ENCODE results near the gene CGB1. TPM values are rescaled to one million over a fixed set of nuclear protein-coding genes. Genes with fewer than 3 reads are reported as not detected.

The CGB1 gene
- total RNA-seq, 4 donors from 2014 or later = not detected

GRCh38 chr19:49017666-49018351 lies 18.9 kb downstream of the CGB1 start:
- Histone ChIP-seq H3K9me3 (no peaks in the 10 kb centered on the region), H3K27ac (no peak overlapping the region), H3K27me3 (peaks cover 0 to 46% of the 10 kb centered on the region in 2 donors), H3K4me1 (peaks cover 0 to 26% (median 19%) of the 10 kb centered on the region in 4 donors), H3K4me3 (peak overlapping the region; percentile 6 to 56 (median 46)), H3K36me3 (peaks cover 0 to 38% (median 4%) of the 10 kb centered on the region in 3 donors)
- WGBS, 2 donors = 2% methylated on average over 25 to 35 of the region's 62 CpGs
- TF ChIP-seq CTCF (IDR thresholded peaks at IDR 0.05) (peak; percentile 37 to 63 (median 42)), POLR2A (IDR thresholded peaks at IDR 0.05) (no peak), EP300 (IDR thresholded peaks at IDR 0.05) (no peak)
- DNase-seq (ENCODE audit: low spot score in 2 of 2) = no peak

- H3K27me3 ChIP-seq = peaks cover 0 to 43% of the 10 kb centered on the region in 2 donors
- peaks cover 0 to 45% (median 4%) of the 10 kb centered on the region in 3 donors for H3K36me3 ChIP-seq
- H3K4me1 ChIP-seq = peaks cover 0 to 26% (median 19%) of the 10 kb centered on the region in 4 donors
- TF ChIP-seq POLR2A (IDR thresholded peaks at IDR 0.05) (no peak), EP300 (IDR thresholded peaks at IDR 0.05) (no peak), CTCF (IDR thresholded peaks at IDR 0.05) (no peak)
- peak within 1 kb of the TSS; percentile 6 to 56 (median 44) for H3K4me3 ChIP-seq
- no peak for DNase-seq (ENCODE audit: low spot score in 2 of 2)
- no peak within 1 kb of the TSS for H3K27ac ChIP-seq
- 71 to 82% methylated on average over 12 to 17 of the region's 17 CpGs for WGBS, 2 donors
- no peaks in the 10 kb centered on the region for H3K9me3 ChIP-seq
Observed at GRCh38 chr19:49017041-49017665, 19.5 kb downstream of the CGB1 start, which contains the start of gene LHB. TSS of gene LHB (minus strand) at chr19:49017091. CDS start at chr19:49017081, 10 bp downstream.

GRCh38 chr19:49016067-49016839 lies 20.4 kb downstream of the CGB1 start:
- H3K4me1 ChIP-seq = peaks cover 0 to 26% (median 19%) of the 10 kb centered on the region in 4 donors
- TF ChIP-seq POLR2A (IDR thresholded peaks at IDR 0.05) = no peak
- no peak for TF ChIP-seq EP300 (IDR thresholded peaks at IDR 0.05)
- no peak for TF ChIP-seq CTCF (IDR thresholded peaks at IDR 0.05)
- 87 to 93% methylated on average over 16 of the region's 29 CpGs for WGBS, 2 donors
- no peak for DNase-seq (ENCODE audit: low spot score in 2 of 2)
- H3K27ac ChIP-seq = no peak overlapping the region
- H3K9me3 ChIP-seq = no peaks in the 10 kb centered on the region
- H3K36me3 ChIP-seq = peaks cover 0 to 54% (median 5%) of the 10 kb centered on the region in 3 donors
- H3K4me3 ChIP-seq = no peak overlapping the region
- H3K27me3 ChIP-seq = peaks cover 0 to 35% of the 10 kb centered on the region in 2 donors

GRCh38 chr19:49014870-49015255 lies 21.8 kb downstream of the CGB1 start:
- no peak for TF ChIP-seq POLR2A (IDR thresholded peaks at IDR 0.05)
- no peak for TF ChIP-seq EP300 (IDR thresholded peaks at IDR 0.05)
- TF ChIP-seq CTCF (IDR thresholded peaks at IDR 0.05) = no peak
- Histone ChIP-seq H3K27ac (no peak overlapping the region), H3K27me3 (peaks cover 0 to 21% of the 10 kb centered on the region in 2 donors), H3K4me1 (peaks cover 0 to 26% (median 19%) of the 10 kb centered on the region in 4 donors), H3K9me3 (no peaks in the 10 kb centered on the region), H3K4me3 (no peak overlapping the region), H3K36me3 (peaks cover 0 to 67% (median 16%) of the 10 kb centered on the region in 3 donors)
- DNase-seq (ENCODE audit: low spot score in 2 of 2) = no peak
- WGBS, 2 donors = 89 to 90% methylated on average over 13 to 18 of the region's 18 CpGs

Data from tibial nerve (tissue), 4 donors.